ENCODE results near the gene HDAC6.
A peak's percentile ranks its signal among the peaks of the same experiment; 100 is the strongest.

HDAC6 gene

DNA sequence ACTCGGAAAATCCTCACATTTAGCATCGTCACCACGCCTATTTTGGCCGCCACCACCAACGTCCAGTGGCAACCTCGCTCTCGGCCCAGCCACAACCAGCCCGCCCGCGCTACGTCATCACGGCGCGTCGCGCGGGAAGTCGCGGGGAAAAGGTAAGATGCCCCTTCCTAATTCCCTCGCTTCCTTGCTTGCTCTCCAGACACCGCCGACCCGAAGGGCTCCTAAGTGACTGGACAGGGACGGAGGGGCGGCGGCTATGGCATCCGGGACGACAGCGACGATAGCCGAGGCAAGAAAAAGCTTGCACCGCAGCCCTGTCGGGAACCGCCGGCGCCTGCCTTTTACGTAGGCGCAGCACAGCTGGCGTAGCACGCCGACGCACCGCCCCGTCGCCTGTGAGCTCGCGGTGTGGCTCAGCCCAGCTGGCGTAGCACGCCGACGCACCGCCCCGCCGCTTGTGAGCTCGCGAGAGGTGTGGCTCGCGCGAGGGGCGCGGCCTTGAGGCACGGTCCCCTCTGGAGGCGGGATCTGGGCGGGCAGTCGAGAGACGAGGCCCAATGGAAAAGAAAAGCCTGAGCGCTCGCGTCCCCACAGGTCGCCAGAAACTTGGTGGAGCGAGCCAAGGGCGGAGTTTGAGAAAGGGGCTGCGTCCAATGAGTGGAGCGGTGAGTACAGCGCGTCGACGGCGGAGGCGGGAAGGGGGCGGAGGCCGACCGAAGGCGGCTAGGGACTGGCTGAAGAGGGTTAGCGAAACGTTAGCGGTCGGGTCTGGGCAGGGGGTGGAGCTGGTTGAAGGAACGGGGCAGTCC lies at the start of gene HDAC6:
HDAC6 (plus strand) TSS at position 788 of the 809 bp plus-strand sequence. CDS start 626 bp downstream, outside the sequence.
- DNase-seq (ENCODE audit: low spot score), result peak; percentile 95

- DNase-seq (ENCODE audit: low spot score), result no peak
These were observed 49.4 kb upstream of the HDAC6 start for GRCh38 chrX:48752498-48752897.

GRCh38 chrX:48753708-48754228 lies 48.1 kb upstream of the HDAC6 start:
- DNase-seq (ENCODE audit: low spot score), result no peak

- no peak for DNase-seq (ENCODE audit: low spot score)
These were observed 47.6 kb upstream of the HDAC6 start for GRCh38 chrX:48754238-48754637.

DNA sequence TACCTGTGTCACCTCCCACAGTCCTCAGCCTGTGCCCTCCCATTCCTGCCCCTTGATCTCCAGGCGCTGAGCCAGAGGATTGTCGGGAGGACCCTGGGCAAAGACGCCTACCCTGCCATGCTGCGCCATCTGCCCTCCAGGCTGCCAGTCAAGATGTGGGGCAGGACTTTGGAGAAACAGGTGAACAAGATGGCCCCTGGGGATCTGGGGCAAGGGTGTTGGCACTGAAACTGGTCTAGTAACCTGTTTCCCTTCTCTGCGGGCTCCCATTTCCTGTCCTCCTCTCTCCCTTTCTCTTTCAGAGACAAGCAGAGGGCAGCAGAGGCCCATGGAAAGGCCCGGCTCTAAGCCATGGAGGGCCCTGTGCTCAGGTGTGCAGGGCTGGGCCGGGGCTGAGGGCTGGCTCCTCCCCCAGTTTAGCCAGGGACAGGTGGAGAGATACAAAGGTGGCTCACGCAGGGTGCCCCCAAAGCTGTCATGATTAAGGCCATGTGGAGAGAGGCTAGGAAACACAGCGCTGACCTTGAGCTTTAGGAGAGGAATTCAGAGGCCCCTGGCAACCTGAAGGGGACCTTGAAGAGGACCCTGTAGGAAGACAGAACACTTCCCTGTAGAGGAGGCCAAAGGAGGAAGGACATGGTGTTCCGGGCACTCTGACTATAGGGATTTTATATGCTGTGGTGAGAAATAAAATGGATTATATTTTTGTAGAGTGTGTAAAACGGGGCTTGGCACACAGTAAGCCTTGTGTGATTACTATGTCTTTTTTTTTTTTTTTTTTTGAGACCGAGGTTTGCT lies 40.0 kb upstream of the HDAC6 start, which contains the start of gene GLOD5:
GLOD5 (plus strand) TSS at position 74 of the 798 bp plus-strand sequence; CDS start at position 118, 44 bp downstream.
- no peak for DNase-seq (ENCODE audit: low spot score)

GRCh38 chrX:48769230-48769629 lies 32.6 kb upstream of the HDAC6 start:
- no peak for DNase-seq (ENCODE audit: low spot score)

DNA sequence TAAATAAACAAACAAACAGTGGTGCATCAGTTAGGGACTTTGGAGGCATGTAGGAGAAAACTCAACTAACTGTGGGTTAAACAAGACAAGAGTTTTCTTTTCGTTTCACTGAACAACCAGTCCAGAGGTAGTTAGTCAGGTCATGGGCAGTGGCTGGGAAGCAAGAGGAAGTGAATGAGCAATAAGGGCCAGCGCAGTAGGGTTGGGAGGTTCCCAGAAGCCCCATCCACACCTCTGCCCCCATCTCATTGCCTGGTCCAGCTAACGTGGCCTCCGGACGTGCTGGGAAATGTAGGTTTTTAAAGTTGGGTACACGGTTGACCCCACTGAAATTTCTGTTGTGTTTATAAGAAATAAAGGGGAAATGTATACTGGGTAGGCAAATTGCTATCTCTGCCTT lies 31.6 kb upstream of the HDAC6 start:
- DNase-seq (ENCODE audit: low spot score), result no peak

DNA sequence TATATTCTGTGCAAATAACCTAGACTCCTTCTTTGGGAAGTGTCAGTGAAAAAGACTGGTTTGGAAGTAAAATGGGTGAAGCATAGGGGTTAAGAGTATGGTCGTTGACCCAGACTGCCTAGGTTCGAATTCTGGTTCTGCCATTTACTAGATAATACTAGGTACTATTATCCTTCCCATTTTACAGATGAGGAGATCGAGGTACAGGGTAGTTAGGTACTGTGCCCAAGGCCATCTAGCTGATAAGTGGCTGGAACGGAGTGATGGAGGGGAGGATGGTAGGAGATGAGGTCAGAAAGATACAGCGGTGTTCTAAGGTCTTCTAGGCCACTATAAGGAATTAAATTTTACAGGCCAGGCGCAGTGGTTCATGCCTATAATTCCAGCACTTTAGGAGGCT lies 29.3 kb upstream of the HDAC6 start:
- no peak for DNase-seq (ENCODE audit: low spot score)

- no peak for DNase-seq (ENCODE audit: low spot score)
These were observed 24.9 kb upstream of the HDAC6 start for GRCh38 chrX:48776818-48777439.

DNA sequence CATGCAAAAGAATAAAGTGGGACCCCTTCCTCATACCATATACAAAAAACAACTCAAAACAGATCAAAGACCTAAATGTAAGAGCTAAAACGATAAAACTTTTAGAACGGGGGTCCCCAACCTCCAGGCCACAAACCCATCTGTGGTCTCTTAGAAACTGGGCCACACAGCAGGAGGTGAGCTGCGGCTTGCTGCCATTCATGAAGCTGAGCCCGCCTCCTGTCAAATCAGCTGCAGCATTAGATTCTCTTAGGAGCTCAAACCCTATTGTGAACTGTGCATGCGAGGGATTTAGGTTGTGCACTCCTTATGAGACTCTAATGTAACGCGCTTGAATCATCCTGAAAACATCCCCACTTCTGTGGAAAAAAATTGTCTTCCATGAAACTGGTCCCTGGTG lies 22.5 kb upstream of the HDAC6 start:
- DNase-seq (ENCODE audit: low spot score), result no peak

DNA sequence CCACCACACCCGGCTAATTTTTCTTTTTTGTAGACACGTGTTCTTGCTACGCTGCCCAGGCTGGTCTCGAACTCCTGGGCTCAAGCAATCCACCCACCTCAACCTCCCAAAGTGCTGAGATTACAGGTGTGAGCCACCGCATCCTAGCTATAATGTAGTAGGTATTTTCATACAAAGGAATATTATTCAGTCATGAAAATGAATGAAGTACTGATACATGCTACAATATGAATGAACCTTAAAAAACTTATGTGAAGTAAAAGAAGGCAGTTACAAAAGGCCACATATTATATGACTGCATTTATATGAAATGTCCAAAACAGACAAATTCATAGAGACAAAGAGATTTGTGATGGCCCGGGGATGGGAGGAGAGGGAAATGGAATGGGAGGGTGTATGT lies 20.2 kb upstream of the HDAC6 start:
- no peak for DNase-seq (ENCODE audit: low spot score)

GRCh38 chrX:48782216-48782615 lies 19.7 kb upstream of the HDAC6 start:
- DNase-seq (ENCODE audit: low spot score), result no peak

DNA sequence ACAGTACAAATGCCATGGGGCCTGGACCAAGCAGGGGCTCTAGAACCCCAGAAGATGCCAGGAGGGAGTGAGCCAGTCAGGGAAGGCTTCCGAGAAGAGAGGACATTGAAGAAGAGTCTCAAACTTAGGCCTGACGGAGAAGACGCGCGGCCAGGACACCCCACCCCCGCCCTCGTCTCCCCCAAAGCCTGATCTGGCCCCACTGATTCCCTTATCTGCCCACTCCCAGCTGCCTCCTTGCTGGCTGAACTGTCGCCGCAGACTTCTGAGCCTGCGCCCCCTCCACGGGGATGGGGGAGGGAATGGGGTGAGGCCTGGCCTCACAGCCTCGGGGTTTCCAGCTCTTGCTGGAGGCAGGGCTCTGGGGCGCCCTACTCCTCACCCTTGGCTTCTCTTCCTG lies 19.1 kb upstream of the HDAC6 start:
- no peak for DNase-seq (ENCODE audit: low spot score)

DNA sequence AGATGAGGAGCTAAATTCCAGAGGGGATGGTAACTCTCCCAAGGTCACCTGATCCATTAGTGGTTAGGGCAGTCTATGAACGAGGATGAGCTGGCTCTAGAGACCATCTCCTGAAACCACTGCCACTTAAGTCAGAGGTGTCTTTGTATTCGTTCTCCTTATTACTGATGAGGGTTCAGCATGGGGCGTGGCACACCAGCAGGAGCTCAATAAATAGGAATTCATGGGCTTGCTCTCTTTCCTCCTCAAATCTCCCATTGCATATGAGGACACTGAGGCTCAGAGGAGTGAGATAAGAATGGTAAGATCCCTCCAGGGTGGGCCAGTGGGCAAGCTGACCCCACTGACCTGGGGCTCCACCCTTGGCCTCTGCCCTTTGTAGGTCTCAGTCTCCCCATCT lies 17.1 kb upstream of the HDAC6 start:
- no peak for DNase-seq (ENCODE audit: low spot score)

- DNase-seq (ENCODE audit: low spot score), result no peak
These were observed 16.7 kb upstream of the HDAC6 start for GRCh38 chrX:48785186-48785539.

GRCh38 chrX:48785540-48786214 lies 16.2 kb upstream of the HDAC6 start:
- DNase-seq (ENCODE audit: low spot score), result no peak

GRCh38 chrX:48786341-48786800 lies 15.5 kb upstream of the HDAC6 start, which contains the start of gene GATA1:
GATA1 (plus strand) TSS chrX:48786590; CDS start chrX:48791110, 4,520 bp downstream.
- no peak for DNase-seq (ENCODE audit: low spot score)

DNA sequence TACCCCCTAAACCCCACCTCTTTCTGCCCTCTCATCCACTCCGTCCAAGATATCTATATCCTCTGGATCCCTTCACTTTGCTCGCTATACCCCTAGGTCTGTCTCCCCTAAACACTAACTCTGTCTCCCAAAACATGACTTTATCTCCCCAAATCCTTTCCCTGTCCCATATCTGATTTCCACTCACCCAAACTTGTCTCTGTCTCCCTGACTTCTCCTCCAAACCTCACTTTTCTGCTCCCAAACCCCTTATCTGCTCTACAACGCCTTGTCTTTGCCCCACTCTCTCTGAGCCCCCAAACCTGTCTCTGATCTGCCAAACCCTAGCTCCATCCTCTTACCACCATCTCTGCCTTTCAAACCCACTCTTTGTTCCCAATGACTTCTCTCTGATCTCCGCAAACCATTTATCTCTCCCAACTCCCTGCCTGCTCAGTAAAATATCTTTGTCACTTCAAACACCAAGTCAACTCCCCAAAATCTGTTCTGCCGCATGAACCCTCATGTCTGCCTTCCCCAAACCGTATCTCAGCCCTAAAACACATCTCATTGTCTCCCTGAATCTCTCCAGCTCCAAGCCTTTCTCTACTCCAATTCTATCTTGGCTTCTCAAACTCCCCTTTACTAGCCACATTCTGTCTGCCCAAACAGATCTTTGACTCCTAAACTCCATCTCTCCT lies 14.9 kb upstream of the HDAC6 start:
- DNase-seq (ENCODE audit: low spot score), result no peak

- no peak for DNase-seq (ENCODE audit: low spot score)
These were observed 14.1 kb upstream of the HDAC6 start for GRCh38 chrX:48787505-48788443.

All from RKO (cell line).